ENCODE results near the gene CCL22.
"Not testable (repeated sequence)": the region's sequence is repeated elsewhere in the genome, so short reads cannot be mapped to it uniquely, and the experiment has no call there.

CCL22 gene

GRCh38 chr16:57358527-57359095 is at the start of gene CCL22:
Gene CCL22, plus strand, starts transcription at chr16:57358783. Its CDS starts 34 bp downstream, at chr16:57358817.
- DNase-seq (ENCODE audit: low read depth in 2 of 2), result no peak

- DNase-seq (ENCODE audit: low read depth in 2 of 2), result no peak
These were observed 47.8 kb upstream of the CCL22 start for GRCh38 chr16:57310801-57311200.

- DNase-seq (ENCODE audit: low read depth in 2 of 2), result no peak
These were observed 45.1 kb upstream of the CCL22 start for GRCh38 chr16:57313509-57313908.

GRCh38 chr16:57314161-57314785 is 44.3 kb upstream of the CCL22 start:
- no peak for DNase-seq (ENCODE audit: low read depth in 2 of 2)

- no peak for DNase-seq (ENCODE audit: low read depth in 2 of 2)
These were observed 43.2 kb upstream of the CCL22 start for GRCh38 chr16:57315416-57315815.

DNA sequence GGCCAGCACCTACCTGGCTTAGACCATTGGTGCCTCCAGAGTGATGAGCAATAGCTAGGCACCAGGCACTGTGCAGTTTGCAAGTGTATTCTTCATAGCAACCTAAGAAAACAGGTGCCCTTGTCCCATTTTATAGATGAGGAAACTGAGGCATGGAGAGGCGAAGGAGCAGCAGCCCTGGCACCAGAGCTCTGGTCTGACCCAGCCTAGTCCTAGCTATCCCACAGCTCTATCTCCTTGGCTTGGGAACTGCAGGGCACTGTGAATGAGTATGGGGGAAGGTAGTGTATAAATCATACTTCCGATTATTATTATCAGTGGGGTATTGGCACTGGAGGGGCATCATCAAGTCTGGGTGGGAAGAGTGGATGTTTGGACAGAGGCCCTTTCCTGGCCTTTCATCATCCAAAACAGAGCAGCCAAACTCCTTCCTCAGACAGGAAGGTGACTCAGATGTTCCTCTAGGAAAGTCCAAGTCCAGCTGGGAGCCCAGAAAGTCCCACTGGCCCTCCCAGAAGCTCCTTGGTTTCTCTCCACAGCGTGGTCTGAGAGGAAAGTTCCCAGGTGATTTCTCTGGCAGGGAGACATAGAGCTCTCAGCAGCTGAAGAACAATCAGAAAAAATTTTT is 42.1 kb upstream of the CCL22 start:
- no peak for DNase-seq (ENCODE audit: low read depth in 2 of 2)

DNA sequence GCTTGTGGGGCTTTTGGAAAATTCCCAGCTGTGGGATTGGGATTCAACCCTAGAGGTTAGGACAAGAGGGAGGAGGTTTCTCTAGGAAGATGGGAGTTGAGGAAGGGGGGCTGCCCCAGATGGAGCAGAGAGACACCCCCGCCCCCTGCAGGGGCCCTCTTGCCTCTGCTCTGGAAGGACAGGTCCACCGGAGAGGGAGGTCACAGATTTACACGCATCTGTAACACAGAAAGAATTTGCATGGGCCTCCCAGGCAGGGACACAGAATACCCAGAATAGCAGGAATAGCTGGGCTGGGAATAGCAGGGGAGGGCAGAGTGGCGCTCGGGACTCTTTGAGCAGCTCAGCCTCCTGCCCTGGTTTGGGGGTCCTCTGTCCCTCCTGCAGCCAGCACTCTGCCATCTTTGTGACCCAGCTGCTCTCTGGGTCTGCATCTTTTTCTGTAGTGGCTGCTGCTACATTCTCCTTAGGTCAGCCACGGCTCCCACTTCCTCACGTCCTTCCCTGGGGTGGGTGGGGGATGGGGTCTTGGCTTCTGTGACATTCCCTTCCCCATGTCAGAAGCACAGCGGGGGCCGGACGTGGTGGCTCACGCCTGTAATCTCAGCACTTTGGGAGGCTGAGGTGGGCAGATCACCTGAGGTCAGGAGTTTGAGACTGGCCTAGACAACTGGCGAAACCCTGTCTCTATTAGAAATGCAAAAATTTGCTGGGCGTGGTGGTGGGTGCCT is 40.2 kb upstream of the CCL22 start:
- DNase-seq (ENCODE audit: low read depth in 2 of 2), result no peak

DNA sequence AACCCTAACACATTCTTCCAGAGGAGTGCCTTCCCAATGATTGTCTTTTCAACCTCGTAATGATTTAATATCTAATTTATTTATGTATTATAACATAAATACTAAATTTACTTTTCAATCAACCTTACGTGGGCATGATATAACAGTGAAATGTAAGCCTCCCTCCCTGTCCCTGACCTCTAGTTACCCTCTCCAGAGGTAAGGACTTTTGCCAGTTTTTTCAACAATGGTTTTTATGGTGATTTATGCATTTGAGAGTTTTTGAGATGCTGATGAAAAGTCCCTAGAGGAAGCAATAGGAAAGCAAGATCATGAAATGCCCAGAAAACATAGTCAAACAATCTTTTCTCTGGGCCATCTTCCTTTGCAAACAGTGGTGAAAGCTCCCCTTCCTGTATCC is 38.9 kb upstream of the CCL22 start:
- no peak for DNase-seq (ENCODE audit: low read depth in 2 of 2)

DNA sequence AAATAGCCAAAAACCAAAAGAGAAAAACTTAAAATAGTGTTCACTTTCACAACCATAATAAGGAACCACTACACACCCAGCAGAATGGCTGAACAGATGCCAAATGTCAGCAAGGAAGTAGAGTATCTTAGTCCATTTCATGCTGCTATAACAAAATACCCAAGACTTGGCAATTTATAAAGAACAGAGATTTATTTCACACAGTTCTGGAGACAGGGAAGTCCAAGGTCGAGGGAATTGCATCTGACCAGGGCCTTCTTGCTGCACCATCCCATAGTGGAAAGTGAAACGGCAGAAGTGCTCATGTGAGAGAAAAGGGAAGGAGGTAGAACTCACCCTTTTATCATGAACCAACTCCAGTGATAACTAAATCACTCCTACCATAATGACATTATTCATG is 33.8 kb upstream of the CCL22 start:
- no peak for DNase-seq (ENCODE audit: low read depth in 2 of 2)

DNA sequence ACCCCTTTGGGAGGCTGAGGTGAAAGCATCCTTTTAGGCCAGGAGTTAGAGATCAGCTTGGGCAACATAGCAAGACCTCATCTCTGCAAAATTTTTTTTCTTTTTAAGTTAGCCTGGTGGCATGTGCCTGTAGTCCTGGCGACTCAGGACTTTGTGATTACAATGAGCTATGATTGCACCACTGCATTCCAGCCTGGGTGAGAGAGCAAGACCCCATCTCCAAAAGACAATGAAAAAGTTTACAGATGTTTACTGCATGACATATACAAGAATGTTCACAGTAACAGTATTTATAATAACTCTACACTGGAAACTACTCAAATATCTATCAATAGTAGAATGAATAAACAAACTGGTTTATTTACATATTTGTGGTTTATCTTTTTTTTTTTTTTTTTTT is 33.1 kb upstream of the CCL22 start:
- DNase-seq (ENCODE audit: low read depth in 2 of 2), result no peak

- no peak for DNase-seq (ENCODE audit: low read depth in 2 of 2)
These were observed 28.8 kb upstream of the CCL22 start for GRCh38 chr16:57329718-57330327.

GRCh38 chr16:57331355-57331754 is 27.2 kb upstream of the CCL22 start:
- DNase-seq (ENCODE audit: low read depth in 2 of 2), result no peak

DNA sequence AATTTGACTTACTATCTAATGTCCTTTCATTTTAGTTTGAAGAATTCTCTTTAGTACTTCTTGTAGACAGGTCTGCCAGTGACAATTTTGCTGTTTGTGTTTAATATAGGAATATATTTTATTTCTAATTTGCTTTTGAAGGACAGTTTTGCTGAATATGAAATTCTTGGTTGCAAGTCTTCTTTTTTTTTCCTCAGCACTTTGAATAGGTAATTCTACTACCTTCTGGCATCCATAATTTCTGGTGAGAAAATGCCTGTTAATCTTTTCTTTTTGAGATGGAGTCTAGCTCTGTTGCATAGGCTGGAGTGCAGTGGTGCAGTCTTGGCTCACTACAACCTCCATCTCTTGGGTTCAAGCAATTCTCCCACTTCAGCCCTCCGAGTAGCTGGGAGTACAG is 25.2 kb upstream of the CCL22 start:
- no peak for DNase-seq (ENCODE audit: low read depth in 2 of 2)

DNA sequence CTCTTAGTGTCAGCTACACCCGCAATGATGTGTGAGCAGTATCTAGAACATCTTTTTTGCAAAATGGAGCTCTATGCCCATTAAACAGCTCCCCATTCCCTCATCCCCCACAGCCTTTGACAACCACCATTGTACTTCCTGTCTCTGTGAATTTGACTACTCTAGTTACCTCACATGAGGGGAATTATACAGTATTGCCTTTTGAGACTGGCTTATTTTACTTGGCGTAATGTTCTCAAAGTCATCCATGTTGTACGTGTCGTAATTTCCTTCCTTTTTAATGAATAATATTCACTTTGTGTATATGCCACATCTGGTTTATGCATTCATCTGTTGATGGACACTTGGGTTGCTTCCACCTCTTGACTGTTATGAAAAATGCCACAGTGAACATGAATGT is 23.2 kb upstream of the CCL22 start:
- no peak for DNase-seq (ENCODE audit: low read depth in 2 of 2)

DNA sequence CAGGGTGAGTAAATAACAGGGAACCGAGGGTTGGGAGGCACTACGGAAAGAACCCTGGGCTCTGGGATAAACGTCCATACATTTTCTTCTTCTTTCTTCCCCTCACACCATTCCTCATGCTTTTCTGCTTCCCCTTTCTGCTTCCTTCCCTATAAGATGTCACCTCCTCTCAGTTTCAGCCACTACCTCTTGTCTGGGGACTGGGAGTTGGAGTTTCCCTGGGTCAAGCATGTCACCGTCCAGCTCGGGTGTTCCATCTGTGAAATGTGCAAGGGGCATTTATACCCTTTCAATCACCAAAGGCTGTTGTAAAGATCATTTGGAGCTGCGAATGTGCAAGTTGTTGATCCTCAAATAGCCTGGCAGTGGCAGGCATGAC is 17.5 kb upstream of the CCL22 start:
- DNase-seq (ENCODE audit: low read depth in 2 of 2), result no peak

- DNase-seq (ENCODE audit: low read depth in 2 of 2), result no peak
These were observed 16.9 kb upstream of the CCL22 start for GRCh38 chr16:57341441-57342303.

DNA sequence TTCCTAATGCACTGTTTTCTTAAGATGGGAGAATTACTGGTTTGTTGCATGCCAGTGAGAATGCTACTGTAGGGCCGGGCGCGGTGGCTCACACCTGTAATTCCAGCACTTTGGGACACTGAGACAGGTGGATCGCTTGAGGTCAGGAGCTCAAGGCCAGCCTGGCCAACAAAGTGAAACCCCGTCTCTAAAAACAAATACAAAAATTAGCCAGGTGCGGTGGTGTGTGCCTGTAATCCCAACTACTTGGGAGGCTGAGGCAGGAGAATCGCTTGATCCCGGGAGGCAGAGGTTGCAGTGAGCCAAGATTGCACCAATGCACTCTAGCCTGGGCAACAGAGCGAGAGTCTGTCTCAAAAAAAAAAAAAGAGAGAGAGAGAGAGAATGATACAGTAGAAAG is 16.0 kb upstream of the CCL22 start:
- DNase-seq (ENCODE audit: low read depth in 2 of 2), result not testable (repeated sequence)

- no peak for DNase-seq (ENCODE audit: low read depth in 2 of 2)
These were observed 15.4 kb upstream of the CCL22 start for GRCh38 chr16:57343221-57343620.

DNA sequence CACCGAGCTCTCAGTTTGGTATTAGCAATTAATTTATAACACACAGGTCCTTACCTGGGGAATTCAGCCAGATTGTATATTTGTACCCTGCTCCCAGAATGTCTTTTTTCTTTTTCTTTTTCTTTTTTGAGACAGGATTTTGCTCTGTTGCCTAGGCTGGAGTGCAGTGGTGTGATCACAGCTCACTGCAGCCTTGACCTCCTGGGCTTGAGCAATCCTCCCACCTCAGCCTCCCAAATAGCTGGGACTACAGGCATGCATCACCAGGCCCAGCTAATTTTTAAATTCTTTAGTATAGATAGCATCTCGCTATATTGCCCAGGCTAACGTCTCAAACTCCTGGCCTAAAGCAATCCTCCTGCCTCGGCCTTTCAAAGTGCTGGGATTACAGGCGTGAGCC is 14.5 kb upstream of the CCL22 start:
- DNase-seq (ENCODE audit: low read depth in 2 of 2), result not testable (repeated sequence)

GRCh38 chr16:57345021-57345420 is 13.6 kb upstream of the CCL22 start:
- DNase-seq (ENCODE audit: low read depth in 2 of 2), result no peak

DNA sequence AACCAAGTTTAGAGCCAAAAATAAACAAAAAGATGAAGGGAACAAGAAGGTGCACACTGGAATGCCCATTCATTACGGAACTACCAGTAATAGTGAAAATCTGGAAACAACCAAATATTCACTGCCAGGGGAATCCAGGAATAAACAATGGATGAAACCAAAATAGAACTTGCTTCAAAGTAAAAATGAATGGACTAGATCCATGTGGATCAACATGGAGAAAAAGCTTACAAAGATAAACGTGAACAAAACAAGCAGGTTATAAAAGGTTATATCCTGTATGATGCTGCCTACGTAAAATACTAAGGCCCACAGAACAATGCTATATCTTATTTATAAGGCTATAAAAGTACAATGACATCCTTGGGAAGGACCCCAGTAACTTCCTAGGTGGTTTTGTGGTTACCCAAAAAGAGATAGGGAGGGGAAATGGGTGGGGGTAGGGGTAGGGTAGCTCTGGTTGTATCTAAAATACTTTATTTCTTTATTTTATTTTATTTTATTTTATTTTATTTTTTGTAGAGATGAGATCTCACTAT is 12.8 kb upstream of the CCL22 start:
- DNase-seq (ENCODE audit: low read depth in 2 of 2), result no peak

Measured in stimulated activated CD4-positive, alpha-beta T cell treated with anti-CD3 and anti-CD28 coated beads, Interleukin-1b, Interleukin-23, amount 100 ng/mL, for 4 hours (primary cell).